K562 (cell line): ENCODE results near the gene BRCA1. TPM values are rescaled to one million over a fixed set of nuclear protein-coding genes. Genes with fewer than 3 reads are reported as not detected.

Source experiments
- ATF7 ChIP-seq: fragments of 450-650 bp; IDR thresholded peaks from 2 replicates; pipeline ENCODE4 v1.7.1; 2014; ENCODE audit warnings: mild to moderate bottlenecking, moderate library complexity
- CHD2 ChIP-seq: IDR thresholded peaks from 2 replicates; pipeline ENCODE4 v1.6.1; 2011; ENCODE audit warnings: low read depth, low read length
- DMBX1 ChIP-seq: fragments of 250-450 bp; sonication (Bioruptor Pico); IDR thresholded peaks from 2 replicates; pipeline ENCODE4 v1.8.0; 2022; ENCODE audit warnings: inconsistent platforms, mild to moderate bottlenecking, moderate library complexity, borderline replicate concordance
- E2F1 ChIP-seq: sonication (generic); formaldehyde crosslinking; IDR thresholded peaks from 2 replicates; pipeline ENCODE4 v1.8.1; 2023; ENCODE audit warnings: mild to moderate bottlenecking, missing genetic modification reagents, moderate library complexity
- E4F1 ChIP-seq: fragments of 250-450 bp; sonication (Bioruptor Pico); IDR thresholded peaks from 2 replicates; pipeline ENCODE4 v1.5.0; 2021; ENCODE audit warnings: mild to moderate bottlenecking, borderline replicate concordance
- JUNB ChIP-seq: fragments of 450-650 bp; formaldehyde crosslinking; conservative IDR thresholded peaks from 2 replicates; pipeline ENCODE4 v1.4.0; 2020; ENCODE audit warnings: mild to moderate bottlenecking
- KLF10 ChIP-seq: fragments of 250-450 bp; sonication (Bioruptor Pico); IDR thresholded peaks from 2 replicates; pipeline ENCODE4 v1.6.1; 2021; ENCODE audit warnings: matching md5 sums
- LCOR ChIP-seq: sonication (generic); formaldehyde crosslinking; IDR thresholded peaks from 2 replicates; pipeline ENCODE4 v1.8.0; 2022; ENCODE audit warnings: mild to moderate bottlenecking, missing genetic modification reagents
- MAFG ChIP-seq: fragments of 450-650 bp; conservative IDR thresholded peaks from 2 replicates; pipeline ENCODE4 v1.6.1; 2016; ENCODE audit warnings: missing genetic modification characterization, missing compliant biosample characterization
- MLLT1 ChIP-seq, 2 experiments: fragments of 450-650 bp; IDR thresholded peaks; 2 replicates each; pipeline ENCODE4 v1.6.1; 2016
- PHB2 ChIP-seq: fragments of 450-650 bp; IDR thresholded peaks from 2 replicates; pipeline ENCODE4 v1.6.1; 2017; ENCODE audit warnings: low read depth
- PTTG1 ChIP-seq: fragments of 450-650 bp; IDR thresholded peaks from 2 replicates; pipeline ENCODE4 v1.6.1; 2016; ENCODE audit warnings: low read depth, mild to moderate bottlenecking, missing genetic modification characterization, missing compliant biosample characterization
- RB1 ChIP-seq: fragments of 450-650 bp; IDR thresholded peaks from 2 replicates; pipeline ENCODE4 v1.6.1; 2017; ENCODE audit warnings: low read depth, mild to moderate bottlenecking
- RBFOX2 ChIP-seq: fragments of 200-400 bp; formaldehyde crosslinking; IDR thresholded peaks from 2 replicates; pipeline ENCODE4 v1.6.1; 2017; ENCODE audit warnings: low read depth, mild to moderate bottlenecking, low read length, moderate library complexity
- SMAD4 ChIP-seq: fragments of 250-450 bp; sonication (Bioruptor Pico); conservative IDR thresholded peaks from 2 replicates; pipeline ENCODE4 v1.8.0; 2021; ENCODE audit warnings: inconsistent platforms, mild to moderate bottlenecking, moderate library complexity
- SMARCA4 ChIP-seq: fragments of 450-650 bp; IDR thresholded peaks from 2 replicates; pipeline ENCODE4 v1.6.1; 2016
- TAF1 ChIP-seq: IDR thresholded peaks from 2 replicates; pipeline ENCODE4 v1.6.1; 2011; ENCODE audit warnings: mild to moderate bottlenecking, low read length, moderate library complexity; ENCODE audit not compliant: insufficient read depth, control insufficient read depth, severe bottlenecking; ENCODE audit errors: extremely low read depth
- TAF15 ChIP-seq: fragments of 200-400 bp; formaldehyde crosslinking; IDR thresholded peaks from 2 replicates; pipeline ENCODE4 v1.6.1; 2017; ENCODE audit warnings: mild to moderate bottlenecking, low read depth, low read length, moderate library complexity
- TCF7L2 ChIP-seq: fragments of 150-350 bp; IDR thresholded peaks from 2 replicates; pipeline ENCODE4 v1.6.1; 2016; ENCODE audit warnings: low read depth, mild to moderate bottlenecking, low read length, moderate library complexity
- TRIM25 ChIP-seq: fragments of 450-650 bp; IDR thresholded peaks from 2 replicates; pipeline ENCODE4 v1.7.0; 2016; ENCODE audit warnings: borderline replicate concordance
- ZNF165 ChIP-seq: fragments of 250-450 bp; sonication (Bioruptor Pico); IDR thresholded peaks from 2 replicates; pipeline ENCODE4 v1.4.0; 2020; ENCODE audit warnings: borderline replicate concordance
- ZNF780A ChIP-seq: fragments of 250-450 bp; sonication (Bioruptor Pico); IDR thresholded peaks from 2 replicates; pipeline ENCODE4 v1.5.0; 2021; ENCODE audit warnings: mild to moderate bottlenecking
- polyA plus RNA-seq, 8 experiments: library from polyadenylated mRNA; depleted of rRNA in 4 of 8; stranded (reverse) in 5 of 8; unstranded in 3 of 8; fragments of >200 nt; fragmentation: Nextera tagmentation in 2 of 8; fragmentation: Illumina TruSeq in 1 of 8; extraction: Ambion mirVana in 2 of 8; extraction: Trizol in 1 of 8; gene quantifications; 2 replicates each; pipeline versions ENCODE4 v1.2.1 to v1.2.3, GENCODE V29; 2011 to 2014; ENCODE audit warnings: inconsistent platforms in 1 of 8, missing spikeins in 1 of 8
- total RNA-seq, 7 experiments: library from RNA; depleted of rRNA in 6 of 7; stranded (reverse); fragments of >200 nt in 6 of 7; fragmentation: Illumina TruSeq in 2 of 7; extraction: Trizol in 2 of 7; gene quantifications; 2 replicates each; pipeline versions ENCODE4 v1.2.1 to v1.2.3, GENCODE V29; 2011 to 2021; ENCODE audit warnings: low replicate concordance in 1 of 7

Gene BRCA1
- total and polyA plus RNA-seq, 9 of the 15 experiments (the other 6 are each of a cell fraction or from before 2014, with no cell fraction given): 25.9 to 95.3 (median 62.3) TPM

- no peak for TF ChIP-seq RB1
- TF ChIP-seq SMAD4 (CRISPR knock-in tag): peak; percentile 93
- no peak for TF ChIP-seq DMBX1 (CRISPR knock-in tag)
- TF ChIP-seq KLF10 (CRISPR knock-in tag): no peak
- TF ChIP-seq ZNF780A (CRISPR knock-in tag): no peak
- TF ChIP-seq TRIM25: no peak
- no peak for TF ChIP-seq TAF1
- TF ChIP-seq ATF7: peak; percentile 94
- no peak for TF ChIP-seq PHB2
- TF ChIP-seq SMARCA4: peak; percentile 91
- TF ChIP-seq TAF15: no peak
- TF ChIP-seq MLLT1 (IDR thresholded peaks at IDR 0.05): peak in 1 of 2 experiments; percentile 64; a peak in 2 of 4 replicates
- no peak for TF ChIP-seq ZNF165 (CRISPR knock-in tag)
- TF ChIP-seq JUNB (CRISPR knock-in tag): no peak
- peak; percentile 81; the same call in 1 of the 2 replicates for TF ChIP-seq LCOR (CRISPR knock-in tag)
- TF ChIP-seq RBFOX2: peak; percentile 54
- TF ChIP-seq E2F1 (CRISPR knock-in tag): no peak
- TF ChIP-seq TCF7L2: no peak
- no peak for TF ChIP-seq CHD2
- peak; percentile 55; the same call in 1 of the 2 replicates for TF ChIP-seq MAFG
- peak; percentile 33; the same call in 1 of the 2 replicates for TF ChIP-seq E4F1
- no peak for TF ChIP-seq PTTG1 (tag)
Measured at GRCh38 chr17:43020789-43021740, 104.1 kb downstream of the BRCA1 start (continued).
